Measurements from ENCODE around the gene YEATS2. TPM values are rescaled to one million over a fixed set of nuclear protein-coding genes. Genes with fewer than 3 reads are reported as not detected.

YEATS2 gene
- total and polyA plus RNA-seq, 2 donors from 2014 or later, result 4.7 to 20.5 TPM

- Histone ChIP-seq H3K4me1 (ENCODE audit: control insufficient read depth in 2 of 3, insufficient read depth in 2 of 3, low read depth in 1 of 3, low read length in 3 of 3) (no peaks in the 10 kb centered on the region), H3K9me3 (ENCODE audit: control insufficient read depth in 2 of 3, insufficient read depth in 1 of 3, low read length in 3 of 3) (no peaks in the 10 kb centered on the region), H3K4me3 (ENCODE audit: low read length in 3 of 3) (no peak overlapping the region), H3K27ac (ENCODE audit: low read depth in 2 of 2, low read length in 2 of 2) (no peak overlapping the region), H3K27me3 (ENCODE audit: control insufficient read depth, insufficient read depth, low read length) (no peaks in the 10 kb centered on the region), H3K36me3 (ENCODE audit: control insufficient read depth in 2 of 3, insufficient read depth in 3 of 3, low read length in 3 of 3) (peaks cover 0 to 14% (median 6%) of the 10 kb centered on the region in 3 donors), H3K9ac (ENCODE audit: low read length in 3 of 3) (no peak overlapping the region)
- DNase-seq, result no peak
- intact Hi-C loops (cut with DNase I), result no loop called here
- no peak for FAIRE-seq
- no peak for TF ChIP-seq CTCF (IDR thresholded peaks at IDR 0.05; ENCODE audit: borderline replicate concordance, extremely low read depth, insufficient read depth)
Measured at GRCh38 chr3:183854318-183855035, 156.9 kb downstream of the YEATS2 start.

DNA sequence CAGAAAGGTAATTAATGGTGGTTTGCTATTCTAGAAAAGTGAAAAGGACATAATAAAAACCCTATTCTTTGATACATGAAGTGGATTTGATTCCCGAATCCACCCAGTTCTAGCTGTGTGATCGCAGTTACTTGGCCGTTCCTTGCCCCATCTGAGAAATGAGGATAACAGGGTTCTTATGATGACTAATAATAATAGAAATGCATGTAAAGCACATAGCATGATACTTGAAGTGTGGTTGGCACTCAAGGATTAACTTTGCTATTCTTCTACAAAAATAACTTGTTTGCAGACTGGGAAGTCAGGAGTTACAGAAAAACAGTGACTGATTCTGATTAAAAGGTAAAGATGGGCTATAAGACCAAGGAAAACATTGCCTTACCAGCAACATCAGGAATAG lies 160.3 kb downstream of the YEATS2 start:
- no peak for TF ChIP-seq CTCF (IDR thresholded peaks at IDR 0.05; ENCODE audit: borderline replicate concordance, extremely low read depth, insufficient read depth)
- Histone ChIP-seq H3K4me3 (ENCODE audit: low read length in 3 of 3) (no peak overlapping the region), H3K9ac (ENCODE audit: low read length in 3 of 3) (no peak overlapping the region), H3K36me3 (ENCODE audit: control insufficient read depth in 2 of 3, insufficient read depth in 3 of 3, low read length in 3 of 3) (peaks cover 2 to 30% (median 9%) of the 10 kb centered on the region in 3 donors), H3K27ac (ENCODE audit: low read depth in 2 of 2, low read length in 2 of 2) (no peak overlapping the region), H3K9me3 (ENCODE audit: control insufficient read depth in 2 of 3, insufficient read depth in 1 of 3, low read length in 3 of 3) (no peaks in the 10 kb centered on the region), H3K4me1 (ENCODE audit: control insufficient read depth in 2 of 3, insufficient read depth in 2 of 3, low read depth in 1 of 3, low read length in 3 of 3) (no peaks in the 10 kb centered on the region), H3K27me3 (ENCODE audit: control insufficient read depth, insufficient read depth, low read length) (no peaks in the 10 kb centered on the region)
- DNase-seq, result no peak
- FAIRE-seq, result no peak
- intact Hi-C loops (cut with DNase I), result no loop called here

Other genes with a start within 250 kb of the YEATS2 start
- 9.8 TPM for gene KLHL6, start 142.1 kb upstream of the YEATS2 start, total RNA-seq
- gene KLHL6, start 142.1 kb upstream of the YEATS2 start, polyA plus RNA-seq (ENCODE audit: insufficient read depth, low read depth, low replicate concordance), result 0.37 TPM
- 61.3 TPM for gene KLHL24, start 62.2 kb upstream of the YEATS2 start, total RNA-seq
- gene KLHL24, start 62.2 kb upstream of the YEATS2 start, polyA plus RNA-seq (ENCODE audit: insufficient read depth, low read depth, low replicate concordance), result 8.4 TPM
- 1.5 TPM for gene MAP6D1, start 127.8 kb downstream of the YEATS2 start, total RNA-seq
- gene MAP6D1, start 127.8 kb downstream of the YEATS2 start, polyA plus RNA-seq (ENCODE audit: insufficient read depth, low read depth, low replicate concordance), result 1.4 TPM
- 70.2 TPM for gene PARL, start 187.1 kb downstream of the YEATS2 start, total RNA-seq
- 88.8 TPM for gene PARL, start 187.1 kb downstream of the YEATS2 start, polyA plus RNA-seq (ENCODE audit: insufficient read depth, low read depth, low replicate concordance)

Data from kidney (tissue), 14 donors.